ENCODE measurements around the gene MSL2.

MSL2 gene

DNA sequence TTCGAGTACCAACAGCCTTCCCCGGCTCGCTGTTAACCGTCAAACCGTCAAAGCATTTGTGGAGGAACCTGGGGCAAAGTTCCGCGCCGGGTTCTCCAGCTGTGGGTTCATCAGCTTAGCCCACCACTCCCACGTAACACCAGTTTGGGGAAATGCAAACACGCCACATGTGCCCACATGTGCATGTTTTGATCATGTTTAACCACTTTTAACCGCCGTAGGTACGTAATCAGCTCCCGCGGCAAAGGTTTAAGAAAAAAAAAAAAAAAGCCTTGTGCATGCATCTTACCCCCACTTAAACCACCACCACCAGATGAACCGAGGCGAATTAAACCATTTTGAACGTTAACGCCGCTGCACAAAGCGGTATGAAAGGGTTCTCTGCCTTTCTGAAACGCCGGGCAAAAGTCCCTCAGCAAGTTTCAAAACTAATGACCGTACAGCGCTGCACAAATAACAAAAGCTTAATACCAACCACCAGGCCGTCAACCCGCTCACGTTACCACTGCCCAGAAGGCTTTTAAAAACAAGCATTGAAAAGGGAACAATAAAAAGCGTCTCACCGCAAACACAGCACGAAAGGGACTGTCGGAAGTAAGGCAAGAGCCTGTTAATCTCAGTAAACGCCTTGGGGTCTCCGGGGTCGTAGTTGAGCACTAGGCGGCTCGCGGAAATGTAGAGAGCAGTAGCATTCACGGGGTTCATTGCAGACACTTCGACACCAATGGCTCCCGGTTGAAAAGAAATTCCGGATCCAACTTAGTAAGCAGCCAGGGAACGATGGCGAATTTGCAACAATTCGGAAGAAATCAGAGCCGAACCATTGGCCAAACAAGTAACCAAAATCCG lies 1.5 kb downstream of the MSL2 start:
- TF ChIP-seq, protein P1, sequence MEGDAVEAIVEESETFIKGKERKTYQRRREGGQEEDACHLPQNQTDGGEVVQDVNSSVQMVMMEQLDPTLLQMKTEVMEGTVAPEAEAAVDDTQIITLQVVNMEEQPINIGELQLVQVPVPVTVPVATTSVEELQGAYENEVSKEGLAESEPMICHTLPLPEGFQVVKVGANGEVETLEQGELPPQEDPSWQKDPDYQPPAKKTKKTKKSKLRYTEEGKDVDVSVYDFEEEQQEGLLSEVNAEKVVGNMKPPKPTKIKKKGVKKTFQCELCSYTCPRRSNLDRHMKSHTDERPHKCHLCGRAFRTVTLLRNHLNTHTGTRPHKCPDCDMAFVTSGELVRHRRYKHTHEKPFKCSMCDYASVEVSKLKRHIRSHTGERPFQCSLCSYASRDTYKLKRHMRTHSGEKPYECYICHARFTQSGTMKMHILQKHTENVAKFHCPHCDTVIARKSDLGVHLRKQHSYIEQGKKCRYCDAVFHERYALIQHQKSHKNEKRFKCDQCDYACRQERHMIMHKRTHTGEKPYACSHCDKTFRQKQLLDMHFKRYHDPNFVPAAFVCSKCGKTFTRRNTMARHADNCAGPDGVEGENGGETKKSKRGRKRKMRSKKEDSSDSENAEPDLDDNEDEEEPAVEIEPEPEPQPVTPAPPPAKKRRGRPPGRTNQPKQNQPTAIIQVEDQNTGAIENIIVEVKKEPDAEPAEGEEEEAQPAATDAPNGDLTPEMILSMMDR (IDR thresholded peaks at IDR 0.05): no peak

DNA sequence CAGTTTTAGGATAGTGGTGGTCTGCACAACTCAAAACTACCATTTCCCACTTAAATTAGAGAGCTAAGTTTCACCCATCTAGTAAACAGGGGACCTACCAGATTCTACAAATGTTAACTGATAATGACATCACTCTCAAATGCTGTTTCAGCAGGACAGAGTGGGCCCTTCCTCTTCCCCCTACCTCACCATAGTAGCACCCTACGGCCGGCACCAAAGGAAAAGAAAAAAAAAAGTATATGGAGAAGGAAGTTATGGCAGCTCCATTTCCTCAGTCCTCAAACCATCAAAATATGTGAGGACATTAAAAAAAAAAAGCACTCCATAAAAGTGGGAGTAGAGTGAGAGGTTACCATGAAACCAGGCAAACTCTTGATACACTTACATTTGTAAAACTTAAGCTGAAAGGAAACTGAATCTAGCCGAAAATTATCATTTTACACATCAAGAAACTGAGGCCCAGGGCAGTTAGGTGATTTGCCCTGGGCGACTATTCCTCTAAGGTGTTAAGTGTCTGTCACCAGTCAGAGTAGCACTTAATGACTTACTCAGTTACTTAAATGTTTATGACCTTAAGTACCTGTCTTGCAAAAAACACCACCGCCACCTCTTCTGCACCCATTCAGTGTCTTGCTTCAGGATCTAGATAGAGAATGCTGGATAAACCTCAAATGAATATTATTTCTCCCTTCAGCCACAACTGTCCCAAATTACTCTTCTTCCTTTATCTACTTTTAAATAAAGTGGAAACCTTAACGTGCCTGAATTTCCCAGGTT lies 2.7 kb downstream of the MSL2 start:
- TF ChIP-seq, protein P1 (IDR thresholded peaks at IDR 0.05): no peak

DNA sequence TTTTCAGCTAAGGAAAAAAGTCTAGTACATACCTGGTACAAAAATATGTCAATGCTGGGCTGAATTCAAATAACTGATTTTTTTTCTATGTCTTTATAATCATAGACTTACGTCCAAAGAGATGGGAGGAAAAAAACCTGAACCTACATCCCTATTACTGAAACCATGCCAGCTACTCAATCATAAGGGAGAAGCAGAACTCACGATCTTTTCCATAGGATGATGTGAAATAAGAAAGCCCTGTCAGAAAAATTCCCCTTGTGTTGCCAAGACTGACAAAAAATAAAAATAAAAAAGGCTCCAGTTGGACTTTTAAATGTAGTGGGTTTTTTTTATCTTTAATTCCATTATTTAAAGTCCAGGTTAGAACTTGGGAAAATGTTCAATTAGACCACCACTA lies 3.3 kb downstream of the MSL2 start:
- TF ChIP-seq, protein P1 (IDR thresholded peaks at IDR 0.05): no peak

DNA sequence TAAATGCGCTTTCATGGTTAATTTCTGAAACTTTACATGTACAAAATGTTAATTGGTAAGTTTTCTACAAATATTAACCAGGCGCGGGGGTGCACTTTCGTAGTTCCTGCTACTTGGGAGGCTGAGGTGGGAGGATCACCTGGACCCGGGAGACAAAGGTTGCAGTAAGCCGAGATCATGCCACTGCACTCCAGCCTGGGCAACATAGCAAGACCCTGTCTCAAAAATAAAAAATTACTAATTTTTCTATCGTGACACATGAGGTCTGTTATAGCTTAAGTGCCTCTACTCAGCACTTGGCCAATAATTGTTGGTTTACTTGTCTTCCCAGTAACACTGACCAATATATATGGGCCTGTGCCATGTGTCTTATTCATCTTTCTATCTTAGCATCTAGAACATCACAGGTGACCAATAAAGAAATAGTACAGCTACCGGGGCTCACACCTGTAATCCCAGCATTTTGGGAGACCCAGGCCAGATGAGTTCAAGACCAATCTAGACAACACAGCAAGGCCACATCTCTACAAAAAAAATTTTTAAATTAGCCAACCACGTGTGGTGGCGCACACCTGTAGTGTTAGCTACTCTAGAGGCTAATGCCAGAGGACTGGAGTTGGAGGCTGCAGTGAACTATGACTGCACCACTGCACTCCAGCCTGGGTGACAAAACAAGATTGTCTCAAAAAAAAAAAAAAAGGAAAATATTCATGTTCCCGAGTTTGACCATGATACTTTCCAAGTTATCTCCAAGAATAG lies 6.1 kb downstream of the MSL2 start:
- TF ChIP-seq, protein P1 (IDR thresholded peaks at IDR 0.05): no peak

DNA sequence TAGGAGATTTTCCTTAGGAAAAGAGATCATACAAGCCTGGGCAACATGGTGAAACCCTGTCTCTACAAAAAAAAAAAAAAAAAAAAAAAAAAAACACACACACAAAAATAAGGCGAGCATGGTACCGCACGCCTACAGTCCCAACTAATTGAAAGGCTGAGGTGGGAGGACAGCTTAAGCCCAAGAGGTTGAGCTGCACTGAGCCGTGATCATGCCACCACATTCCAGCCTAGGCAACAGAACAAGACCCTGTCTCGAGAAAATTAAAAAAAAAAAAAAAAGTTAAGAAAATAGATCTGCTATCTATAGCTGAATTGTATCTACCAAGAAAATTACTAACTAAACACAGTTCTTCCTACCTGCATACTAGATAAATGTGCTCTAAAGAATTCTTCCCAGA lies 7.1 kb downstream of the MSL2 start:
- TF ChIP-seq, protein P1 (IDR thresholded peaks at IDR 0.05): no peak

DNA sequence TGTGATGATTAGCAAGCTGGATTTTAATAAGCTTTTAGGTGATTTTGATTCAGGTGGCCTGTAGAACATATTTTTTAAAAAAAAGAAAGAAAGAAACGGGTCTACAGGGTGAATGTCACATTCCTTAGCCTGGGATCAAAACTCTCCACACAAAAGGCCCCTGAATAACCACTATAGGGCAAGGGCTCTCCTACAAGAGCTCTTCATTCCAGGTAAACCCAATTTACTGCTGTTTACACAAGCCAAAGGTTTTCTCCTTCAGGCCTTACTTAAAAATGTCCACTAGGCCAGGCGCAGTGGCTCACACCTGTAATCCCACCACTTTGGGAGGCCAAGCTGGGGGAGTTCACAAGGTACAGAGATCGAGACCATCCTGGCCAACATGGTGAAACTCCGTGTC lies 8.3 kb downstream of the MSL2 start:
- TF ChIP-seq, protein P1 (IDR thresholded peaks at IDR 0.05): no peak

DNA sequence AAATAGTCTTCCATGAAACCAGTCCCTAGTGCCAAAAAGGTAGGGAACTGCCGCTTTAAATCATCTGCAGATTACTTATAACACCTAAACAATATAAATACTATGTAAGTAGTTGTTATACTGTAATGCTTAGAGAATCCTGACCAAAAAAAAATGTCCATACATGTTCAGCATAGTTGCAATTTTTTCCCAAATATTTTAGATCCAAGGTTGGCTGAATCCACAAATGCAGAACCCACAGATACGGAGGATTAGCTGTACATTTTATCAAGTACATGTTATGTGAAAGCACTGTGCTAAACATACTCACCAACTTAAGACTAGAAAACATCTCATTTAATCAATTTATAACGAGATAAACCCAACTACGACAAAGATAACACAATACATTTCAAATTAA lies 9.3 kb downstream of the MSL2 start:
- TF ChIP-seq, protein P1 (IDR thresholded peaks at IDR 0.05): no peak

All from LNCAP (cell line).